IMR-90 (cell line): Measurements from ENCODE around the gene EDN3. TPM values are rescaled to one million over a fixed set of nuclear protein-coding genes. Genes with fewer than 3 reads are reported as not detected.

ENCODE experiments used
- ATAC-seq: fragments of 200-7000 bp; cut with Tn5 transposase; 2 replicates; pipeline ENCODE4 v1.9.1; 2020; ENCODE audit warnings: low read depth, mild to moderate bottlenecking, moderate library complexity
- BruUV-seq: library from RNA; stranded (reverse); fragments of 400-500 nt; replicated peaks from 2 replicates; lab custom pipeline; 2021; lab: Mats Ljungman, UMichigan
- CTCF ChIA-PET: fragments of 300-600 bp; formaldehyde crosslinking; extraction: SDS; loops from one replicate; lab custom pipeline; 2021; ENCODE audit warnings: antibody characterized with exemption; lab: Yijun Ruan, JAX
- POLR2A ChIA-PET: fragments of 300-600 bp; sonication (Branson Sonifier 250); formaldehyde crosslinking; loops from one replicate; lab custom pipeline; 2022; ENCODE audit warnings: antibody characterized with exemption; ENCODE audit not compliant: unreplicated experiment; lab: Charles Lee
- DNase-seq: peaks from one replicate; pipeline ENCODE4 v3.0.0; 2013
- H2AFZ ChIP-seq: replicated peaks from 2 replicates; pipeline ENCODE3; 2013; ENCODE audit warnings: low read length, mild to moderate bottlenecking; ENCODE audit not compliant: poor library complexity
- H2AK5ac ChIP-seq: 2 replicates; pipeline ENCODE4 v1.6.1; 2013; ENCODE audit warnings: low read depth, low read length, inconsistent platforms
- H2AK9ac ChIP-seq: replicated peaks from 2 replicates; pipeline ENCODE3; 2013; ENCODE audit warnings: mild to moderate bottlenecking, low read depth, low read length, moderate library complexity; ENCODE audit not compliant: poor library complexity
- H2BK120ac ChIP-seq: 2 replicates; pipeline ENCODE4 v1.6.1; 2013; ENCODE audit warnings: low read depth, low read length, inconsistent platforms
- H2BK15ac ChIP-seq: 3 replicates; pipeline ENCODE4 v1.6.1; 2013; ENCODE audit warnings: low read depth, low read length, inconsistent platforms
- H2BK20ac ChIP-seq: 2 replicates; pipeline ENCODE4 v1.6.1; 2013; ENCODE audit warnings: low read depth, mild to moderate bottlenecking, inconsistent platforms, low read length, moderate library complexity
- H2BK5ac ChIP-seq: 2 replicates; pipeline ENCODE4 v1.6.1; 2013; ENCODE audit warnings: mild to moderate bottlenecking, low read depth, low read length, inconsistent platforms; ENCODE audit not compliant: poor library complexity, severe bottlenecking
- H3K14ac ChIP-seq: replicated peaks from 2 replicates; pipeline ENCODE4 v1.6.1; 2013; ENCODE audit warnings: low read depth, low read length, inconsistent platforms
- H3K18ac ChIP-seq: 2 replicates; pipeline ENCODE4 v1.6.1; 2013; ENCODE audit warnings: low read depth, low read length, control low read depth
- H3K23ac ChIP-seq: 2 replicates; pipeline ENCODE4 v1.6.1; 2013; ENCODE audit warnings: low read depth, low read length, inconsistent platforms
- H3K27ac ChIP-seq: 2 replicates; pipeline ENCODE4 v1.5.1; 2013; ENCODE audit warnings: mild to moderate bottlenecking, control low read depth, low read length; ENCODE audit not compliant: insufficient read depth
- H3K27me3 ChIP-seq: 2 replicates; pipeline ENCODE4 v1.6.1; 2013; ENCODE audit warnings: low read length; ENCODE audit not compliant: control insufficient read depth, insufficient read depth
- H3K36me3 ChIP-seq: 2 replicates; pipeline ENCODE4 v1.6.1; 2013; ENCODE audit warnings: low read length, mixed read lengths; ENCODE audit not compliant: control insufficient read depth, insufficient read depth
- H3K4ac ChIP-seq: 2 replicates; pipeline ENCODE4 v1.6.1; 2013; ENCODE audit warnings: low read depth, low read length, inconsistent platforms
- H3K4me1 ChIP-seq: 2 replicates; pipeline ENCODE4 v1.6.1; 2013; ENCODE audit warnings: low read length, mixed read lengths; ENCODE audit not compliant: control insufficient read depth, insufficient read depth
- H3K4me2 ChIP-seq: 2 replicates; pipeline ENCODE4 v1.6.1; 2013; ENCODE audit warnings: low read depth, mild to moderate bottlenecking, control low read depth, low read length, moderate library complexity
- H3K4me3 ChIP-seq: 2 replicates; pipeline ENCODE4 v1.5.1; 2013; ENCODE audit warnings: low read depth, mild to moderate bottlenecking, control low read depth, low read length, moderate library complexity; ENCODE audit not compliant: insufficient read depth
- H3K56ac ChIP-seq: 2 replicates; pipeline ENCODE4 v1.6.1; 2013; ENCODE audit warnings: low read length, inconsistent platforms; ENCODE audit not compliant: insufficient read depth; ENCODE audit errors: extremely low read depth
- H3K79me1 ChIP-seq, 2 experiments: 2 replicates each; pipeline ENCODE4 v1.6.1; 2013; ENCODE audit warnings: low read length in 2 of 2, inconsistent platforms in 1 of 2, low read depth in 1 of 2
- H3K9ac ChIP-seq: 2 replicates; pipeline ENCODE4 v1.6.1; 2013; ENCODE audit warnings: low read depth, low read length, control low read depth
- H3K9me1 ChIP-seq: 2 replicates; pipeline ENCODE4 v1.6.1; 2013; ENCODE audit warnings: low read length, inconsistent platforms; ENCODE audit not compliant: insufficient read depth
- H3K9me3 ChIP-seq: 2 replicates; pipeline ENCODE4 v1.6.1; 2013; ENCODE audit warnings: low read length; ENCODE audit not compliant: control insufficient read depth, insufficient read depth
- H4K20me1 ChIP-seq: 2 replicates; pipeline ENCODE4 v1.6.1; 2013; ENCODE audit warnings: low read length, inconsistent platforms; ENCODE audit not compliant: insufficient read depth
- H4K5ac ChIP-seq: 2 replicates; pipeline ENCODE4 v1.6.1; 2013; ENCODE audit warnings: mild to moderate bottlenecking, low read depth, low read length, control low read depth
- H4K8ac ChIP-seq, 2 experiments: 2 replicates each; pipeline ENCODE4 v1.6.1; 2013; ENCODE audit warnings: low read depth in 2 of 2, low read length in 2 of 2, control low read depth in 1 of 2, inconsistent platforms in 1 of 2
- H4K91ac ChIP-seq: 2 replicates; pipeline ENCODE4 v1.6.1; 2013; ENCODE audit warnings: low read depth, low read length, inconsistent platforms; ENCODE audit not compliant: insufficient read depth
- CHD1 ChIP-seq: IDR thresholded peaks from 2 replicates; pipeline ENCODE4 v1.6.1; 2012; ENCODE audit warnings: low read depth, low read length, improper control_type of control experiment
- FOS ChIP-seq: fragments of 150-350 bp; IDR thresholded peaks from 2 replicates; pipeline ENCODE4 v1.6.1; 2016; ENCODE audit warnings: low read depth, low read length
- WGBS, 2 experiments: methylation state at CpG; one replicate each; pipeline versions ENCODE4 v1.1.5 to v1.1.7; 2013; ENCODE audit warnings: missing lambda C conversion rate in 2 of 2; ENCODE audit not compliant: insufficient read length in 1 of 2; ENCODE audit errors: extremely low coverage in 2 of 2; 5-methylcytosine and 5-hydroxymethylcytosine counted together
- dilution Hi-C: fragments of 300-500 bp; cut with HindIII; formaldehyde crosslinking; loops from one replicate; pipeline ENCODE4 v1.14.3; 2018; ENCODE audit warnings: low sequenced_read_pairs; ENCODE audit not compliant: unreplicated experiment
- in situ Hi-C: fragments of 300-500 bp; cut with MboI; formaldehyde crosslinking; loops from 3 replicates; pipeline ENCODE4 v1.14.3; 2019; ENCODE audit warnings: low sequenced_read_pairs, inconsistent platforms, mixed read lengths
- intact Hi-C: fragments of 100-400 bp; cut with micrococcal nuclease; formaldehyde crosslinking; loops from 2 replicates; pipeline ENCODE4 v1.10.0; 2022
- polyA plus RNA-seq, 3 experiments: library from polyadenylated mRNA; depleted of rRNA; stranded (reverse); fragments of >200 nt; gene quantifications; 2 replicates each; pipeline ENCODE4 v1.2.3, GENCODE V29; 2012; ENCODE audit warnings: low replicate concordance in 1 of 3
- total RNA-seq: library from RNA; depleted of rRNA; stranded (reverse); fragments of >200 nt; gene quantifications from 2 replicates; pipeline ENCODE4 v1.2.3, GENCODE V29; 2012

The EDN3 gene
- total and polyA plus RNA-seq, 2 of the 4 experiments (the other 2 are of a cell fraction) = not detected

DNA sequence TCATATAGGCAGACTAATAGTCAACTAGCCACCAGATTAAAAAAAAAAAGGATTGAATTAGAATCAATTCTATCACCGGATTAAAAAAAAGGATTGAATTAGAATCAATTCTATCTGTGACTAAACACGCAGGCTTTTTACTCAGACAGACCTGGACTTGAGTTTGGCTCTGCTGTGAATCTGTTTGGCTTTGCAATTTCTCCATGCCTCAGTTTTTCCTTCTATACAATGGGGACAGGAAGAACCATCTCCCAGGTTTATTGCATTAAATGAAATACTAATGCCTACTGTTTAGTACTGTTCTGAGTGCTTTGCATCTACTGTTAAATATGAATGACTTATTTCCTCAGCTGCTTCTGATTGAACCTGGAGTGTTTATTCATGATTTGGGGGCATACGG, 30.0 kb upstream of the EDN3 start:
- Histone ChIP-seq H3K27ac (no peak overlapping the region), H3K4me1 (no peaks in the 10 kb centered on the region), H2AFZ (no peak overlapping the region), H3K27me3 (no peaks in the 10 kb centered on the region; the same call in 1 of the 2 replicates), H2BK120ac (no peak overlapping the region), H4K5ac (no peak overlapping the region), H3K4me2 (no peak overlapping the region), H2BK20ac (no peak overlapping the region), H2AK9ac (no peak overlapping the region), H3K23ac (no peak overlapping the region), H3K79me1 (no peaks in the 10 kb centered on the region), H3K14ac (no peak overlapping the region), H3K4me3 (no peak overlapping the region), H3K9ac (no peak overlapping the region), H2BK15ac (no peak overlapping the region), H3K9me1 (no peaks in the 10 kb centered on the region), H4K8ac (no peak overlapping the region), H2BK5ac (no peak overlapping the region), H3K36me3 (no peaks in the 10 kb centered on the region), H3K18ac (no peak overlapping the region), H2AK5ac (no peak overlapping the region), H4K91ac (no peak overlapping the region), H4K20me1 (no peaks in the 10 kb centered on the region), H3K56ac (no peak overlapping the region), H3K9me3 (no peaks in the 10 kb centered on the region), H3K4ac (no peak overlapping the region)
- dilution Hi-C loops = no loop called here
- intact Hi-C loops = no loop called here
- TF ChIP-seq FOS = no peak
- TF ChIP-seq CHD1 = no peak
- POLR2A ChIA-PET = no interaction called here
- no peak for ATAC-seq
- WGBS, 2 experiments = no CpG with 5 or more reads among the region's 3 CpGs
- DNase-seq = no peak
- CTCF ChIA-PET = no interaction called here
- BruUV-seq = no TSS peak
- in situ Hi-C loops = no loop called here
